Mammary epithelial cell (primary cell): ENCODE data around the gene NCKAP5.

Source experiments
- EZH2 ChIP-seq: IDR thresholded peaks from 2 replicates; pipeline ENCODE4 v1.6.1; 2012; ENCODE audit warnings: low read length, inconsistent platforms, borderline replicate concordance
- TF ChIP-seq, protein P1 (sequence below), 2 donors: IDR thresholded peaks in 1 of 2; conservative IDR thresholded peaks in 1 of 2; 2 replicates each; pipeline ENCODE4 v1.5.1; 2011 to 2012; ENCODE audit warnings: inconsistent platforms in 2 of 2, low read length in 2 of 2, mild to moderate bottlenecking in 2 of 2, control low read depth in 1 of 2, low read depth in 1 of 2; ENCODE audit not compliant: insufficient read depth in 1 of 2; ENCODE audit errors: extremely low read depth in 1 of 2

DNA sequence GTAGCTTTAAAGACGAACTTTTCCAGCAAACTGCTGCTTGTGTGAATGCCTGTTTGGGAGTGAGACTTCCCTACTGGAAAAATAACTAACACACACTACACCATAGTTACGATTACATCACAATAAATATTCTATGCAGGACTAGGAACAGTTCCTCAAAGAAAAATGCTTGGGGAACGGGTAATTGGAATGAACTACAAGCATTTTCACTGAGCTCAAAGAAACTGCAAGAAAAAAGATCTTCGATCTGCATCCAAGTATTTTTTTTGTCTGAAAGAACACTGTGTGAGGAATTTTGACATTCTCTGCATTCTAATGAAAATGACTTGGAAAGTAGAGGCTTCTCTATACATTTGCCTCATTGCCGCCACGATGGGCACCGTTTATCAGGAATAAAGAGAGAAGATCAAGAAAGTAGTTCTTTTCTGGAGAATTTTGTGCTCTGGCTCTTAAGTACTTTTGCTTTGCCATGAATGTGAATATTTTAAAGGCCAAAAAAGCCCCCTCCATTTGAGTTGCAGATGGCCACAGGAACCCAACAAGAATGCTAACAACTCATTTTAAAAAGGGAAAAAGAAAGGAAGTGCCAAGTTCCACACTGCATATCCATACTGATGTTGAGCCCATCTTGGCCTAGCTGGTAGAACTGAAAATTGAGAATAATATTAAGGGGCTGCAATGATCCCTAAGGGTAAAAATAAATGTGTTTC is 911.8 kb downstream of the NCKAP5 start:
- TF ChIP-seq, protein P1, sequence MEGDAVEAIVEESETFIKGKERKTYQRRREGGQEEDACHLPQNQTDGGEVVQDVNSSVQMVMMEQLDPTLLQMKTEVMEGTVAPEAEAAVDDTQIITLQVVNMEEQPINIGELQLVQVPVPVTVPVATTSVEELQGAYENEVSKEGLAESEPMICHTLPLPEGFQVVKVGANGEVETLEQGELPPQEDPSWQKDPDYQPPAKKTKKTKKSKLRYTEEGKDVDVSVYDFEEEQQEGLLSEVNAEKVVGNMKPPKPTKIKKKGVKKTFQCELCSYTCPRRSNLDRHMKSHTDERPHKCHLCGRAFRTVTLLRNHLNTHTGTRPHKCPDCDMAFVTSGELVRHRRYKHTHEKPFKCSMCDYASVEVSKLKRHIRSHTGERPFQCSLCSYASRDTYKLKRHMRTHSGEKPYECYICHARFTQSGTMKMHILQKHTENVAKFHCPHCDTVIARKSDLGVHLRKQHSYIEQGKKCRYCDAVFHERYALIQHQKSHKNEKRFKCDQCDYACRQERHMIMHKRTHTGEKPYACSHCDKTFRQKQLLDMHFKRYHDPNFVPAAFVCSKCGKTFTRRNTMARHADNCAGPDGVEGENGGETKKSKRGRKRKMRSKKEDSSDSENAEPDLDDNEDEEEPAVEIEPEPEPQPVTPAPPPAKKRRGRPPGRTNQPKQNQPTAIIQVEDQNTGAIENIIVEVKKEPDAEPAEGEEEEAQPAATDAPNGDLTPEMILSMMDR (conservative IDR thresholded peaks at IDR 0.05 in 1 of 2, IDR thresholded peaks at IDR 0.05 in 1 of 2; ENCODE audit: extremely low read depth in 1 of 2, insufficient read depth in 1 of 2, low read depth in 1 of 2, low read length in 2 of 2): no peak
- no peak for TF ChIP-seq EZH2
